Activated CD8-positive, alpha-beta memory T cell treated with anti-CD3 and anti-CD28 coated beads, Interleukin-2, amount 10 ng/mL, durations not matched to agents 7 days and 5 days (primary cell): ENCODE measurements around the gene RASAL1. TPM values are rescaled to one million over a fixed set of nuclear protein-coding genes. Genes with fewer than 3 reads are reported as not detected.

ENCODE experiments used
- ATAC-seq: fragments of 150-1000 bp; cut with Tn5 transposase; one replicate; pipeline ENCODE4 v1.10.0; 2021; ENCODE audit warnings: moderate library complexity
- CTCF ChIA-PET: fragments of 350-600 bp; sonication (Branson Sonifier 250); formaldehyde crosslinking; loops from one replicate; lab custom pipeline; 2021; ENCODE audit warnings: antibody characterized with exemption; lab: Charles Lee
- DNase-seq: peaks from one replicate; pipeline ENCODE4 v3.0.0-alpha.2; 2020
- H3K27ac Mint-ChIP-seq: one replicate; pipeline ENCODE4 v1.8.0; 2021; ENCODE audit warnings: mild to moderate bottlenecking, mixed read lengths
- H3K27me3 Mint-ChIP-seq: one replicate; pipeline ENCODE4 v1.8.0; 2021; ENCODE audit warnings: mixed read lengths
- H3K36me3 Mint-ChIP-seq: one replicate; pipeline ENCODE4 v1.8.0; 2021; ENCODE audit warnings: mild to moderate bottlenecking, mixed read lengths
- H3K4me1 Mint-ChIP-seq: one replicate; pipeline ENCODE4 v1.8.0; 2021; ENCODE audit warnings: mixed read lengths
- H3K4me3 Mint-ChIP-seq: one replicate; pipeline ENCODE4 v1.8.0; 2021; ENCODE audit warnings: mild to moderate bottlenecking, moderate library complexity, mixed read lengths
- H3K9me3 Mint-ChIP-seq: one replicate; pipeline ENCODE4 v1.8.0; 2022; ENCODE audit warnings: low read depth, mixed read lengths
- total RNA-seq, 2 experiments: library from RNA; stranded (reverse); gene quantifications; one replicate each; pipeline ENCODE4 v1.2.3, GENCODE V29; 2021

Gene RASAL1
- total RNA-seq, 2 experiments from 2014 or later, result not detected

GRCh38 chr12:113101751-113102150 lies 33.8 kb downstream of the RASAL1 start:
- no peaks in the 10 kb centered on the region for H3K36me3 Mint-ChIP-seq
- no peak for ATAC-seq
- no peak overlapping the region for H3K4me3 Mint-ChIP-seq
- no peak overlapping the region for H3K27ac Mint-ChIP-seq
- CTCF ChIA-PET, result interaction anchor here (1.6 kb wide), 1 partner anchor 73 kb away, joined by 6 read pairs; no protein-coding TSS in a partner anchor
- H3K9me3 Mint-ChIP-seq, result no peaks in the 10 kb centered on the region
- peaks cover 19% of the 10 kb centered on the region for H3K4me1 Mint-ChIP-seq
- H3K27me3 Mint-ChIP-seq, result peaks cover 3% of the 10 kb centered on the region
- DNase-seq, result no peak

GRCh38 chr12:113099764-113100163 lies 35.8 kb downstream of the RASAL1 start:
- H3K9me3 Mint-ChIP-seq, result no peaks in the 10 kb centered on the region
- H3K27ac Mint-ChIP-seq, result no peak overlapping the region
- peaks cover 13% of the 10 kb centered on the region for H3K4me1 Mint-ChIP-seq
- H3K36me3 Mint-ChIP-seq, result no peaks in the 10 kb centered on the region
- no peak overlapping the region for H3K4me3 Mint-ChIP-seq
- no peak for DNase-seq
- ATAC-seq, result no peak
- H3K27me3 Mint-ChIP-seq, result no peaks in the 10 kb centered on the region
- CTCF ChIA-PET, result interaction anchor here (1.1 to 6.6 kb wide), 4 partner anchors 10 to 54 kb away, joined by 3 to 45 read pairs (median 12); no protein-coding TSS in a partner anchor

GRCh38 chr12:113099364-113099763 lies 36.2 kb downstream of the RASAL1 start:
- H3K4me1 Mint-ChIP-seq, result peaks cover 13% of the 10 kb centered on the region
- CTCF ChIA-PET, result interaction anchor here (1.1 to 6.6 kb wide), 7 partner anchors 9 to 56 kb away, joined by 3 to 45 read pairs (median 7); no protein-coding TSS in a partner anchor
- H3K4me3 Mint-ChIP-seq, result no peak overlapping the region
- DNase-seq (no peak), ATAC-seq (no peak)
- H3K27ac Mint-ChIP-seq, result no peak overlapping the region
- H3K9me3 Mint-ChIP-seq, result no peaks in the 10 kb centered on the region
- H3K36me3 Mint-ChIP-seq, result no peaks in the 10 kb centered on the region
- no peaks in the 10 kb centered on the region for H3K27me3 Mint-ChIP-seq

- Mint-ChIP-seq H3K4me3 (no peak overlapping the region), H3K36me3 (no peaks in the 10 kb centered on the region), H3K27ac (no peak overlapping the region), H3K27me3 (no peaks in the 10 kb centered on the region), H3K4me1 (peaks cover 6% of the 10 kb centered on the region), H3K9me3 (no peaks in the 10 kb centered on the region)
- DNase-seq (peak; percentile 74), ATAC-seq (peak; percentile 80)
- CTCF ChIA-PET, result interaction anchor here (0.8 to 6.6 kb wide), 12 partner anchors 9 to 76 kb away, joined by 3 to 45 read pairs (median 4); no protein-coding TSS in a partner anchor
Measured at GRCh38 chr12:113098441-113099028, 37.0 kb downstream of the RASAL1 start.

- Mint-ChIP-seq H3K4me3 (no peak overlapping the region), H3K36me3 (no peaks in the 10 kb centered on the region), H3K27me3 (no peaks in the 10 kb centered on the region), H3K9me3 (no peaks in the 10 kb centered on the region), H3K4me1 (peaks cover 5% of the 10 kb centered on the region), H3K27ac (no peak overlapping the region)
- ATAC-seq (no peak), DNase-seq (no peak)
- CTCF ChIA-PET, result interaction anchor here (0.8 to 6.6 kb wide), 12 partner anchors 8 to 76 kb away, joined by 3 to 45 read pairs (median 4); no protein-coding TSS in a partner anchor
Measured at GRCh38 chr12:113097716-113098440, 37.7 kb downstream of the RASAL1 start.

GRCh38 chr12:113096675-113097461 lies 38.7 kb downstream of the RASAL1 start:
- H3K27me3 Mint-ChIP-seq, result no peaks in the 10 kb centered on the region
- H3K4me3 Mint-ChIP-seq, result no peak overlapping the region
- ATAC-seq (no peak), DNase-seq (no peak)
- H3K27ac Mint-ChIP-seq, result no peak overlapping the region
- H3K4me1 Mint-ChIP-seq, result peaks cover 6% of the 10 kb centered on the region
- H3K36me3 Mint-ChIP-seq, result no peaks in the 10 kb centered on the region
- no peaks in the 10 kb centered on the region for H3K9me3 Mint-ChIP-seq
- CTCF ChIA-PET, result interaction anchor here (1.0 to 6.6 kb wide), 4 partner anchors 7 to 51 kb away, joined by 4 to 45 read pairs (median 14); no protein-coding TSS in a partner anchor

- ATAC-seq (no peak), DNase-seq (no peak)
- no peak overlapping the region for H3K27ac Mint-ChIP-seq
- H3K36me3 Mint-ChIP-seq, result no peaks in the 10 kb centered on the region
- no peak overlapping the region for H3K4me3 Mint-ChIP-seq
- H3K9me3 Mint-ChIP-seq, result no peaks in the 10 kb centered on the region
- H3K27me3 Mint-ChIP-seq, result no peaks in the 10 kb centered on the region
- CTCF ChIA-PET, result interaction anchor here (6.6 kb wide), 1 partner anchor 45 kb away, joined by 45 read pairs; no protein-coding TSS in a partner anchor
- H3K4me1 Mint-ChIP-seq, result peaks cover 8% of the 10 kb centered on the region
Measured at GRCh38 chr12:113095405-113095804, 40.2 kb downstream of the RASAL1 start.

- Mint-ChIP-seq H3K9me3 (no peaks in the 10 kb centered on the region), H3K27me3 (no peaks in the 10 kb centered on the region), H3K27ac (no peak overlapping the region), H3K4me3 (no peak overlapping the region), H3K4me1 (peaks cover 11% of the 10 kb centered on the region), H3K36me3 (no peaks in the 10 kb centered on the region)
- CTCF ChIA-PET, result no interaction called here
- DNase-seq (no peak), ATAC-seq (no peak)
Measured at GRCh38 chr12:113094738-113095137, 40.8 kb downstream of the RASAL1 start.

GRCh38 chr12:113093409-113094101 lies 42.0 kb downstream of the RASAL1 start:
- CTCF ChIA-PET, result no interaction called here
- H3K4me1 Mint-ChIP-seq, result peaks cover 22% of the 10 kb centered on the region
- no peak overlapping the region for H3K27ac Mint-ChIP-seq
- H3K27me3 Mint-ChIP-seq, result no peaks in the 10 kb centered on the region
- H3K36me3 Mint-ChIP-seq, result no peaks in the 10 kb centered on the region
- no peaks in the 10 kb centered on the region for H3K9me3 Mint-ChIP-seq
- ATAC-seq (no peak), DNase-seq (no peak)
- no peak overlapping the region for H3K4me3 Mint-ChIP-seq

GRCh38 chr12:113092607-113093408 lies 42.8 kb downstream of the RASAL1 start:
- Mint-ChIP-seq H3K27me3 (no peaks in the 10 kb centered on the region), H3K27ac (no peak overlapping the region), H3K36me3 (no peaks in the 10 kb centered on the region), H3K4me3 (no peak overlapping the region), H3K4me1 (peaks cover 25% of the 10 kb centered on the region), H3K9me3 (no peaks in the 10 kb centered on the region)
- no peak for DNase-seq
- ATAC-seq, result no peak
- CTCF ChIA-PET, result interaction anchor here (0.8 to 2.5 kb wide), 3 partner anchors 22 to 44 kb away, joined by 3 to 11 read pairs (median 3); no protein-coding TSS in a partner anchor

- no peaks in the 10 kb centered on the region for H3K27me3 Mint-ChIP-seq
- peaks cover 33% of the 10 kb centered on the region for H3K4me1 Mint-ChIP-seq
- CTCF ChIA-PET, result interaction anchor here (2.5 kb wide), 1 partner anchor 43 kb away, joined by 11 read pairs; no protein-coding TSS in a partner anchor
- no peaks in the 10 kb centered on the region for H3K36me3 Mint-ChIP-seq
- H3K9me3 Mint-ChIP-seq, result no peaks in the 10 kb centered on the region
- ATAC-seq (no peak), DNase-seq (no peak)
- H3K4me3 Mint-ChIP-seq, result no peak overlapping the region
- no peak overlapping the region for H3K27ac Mint-ChIP-seq
Measured at GRCh38 chr12:113091506-113091905, 44.1 kb downstream of the RASAL1 start.

- H3K36me3 Mint-ChIP-seq, result no peaks in the 10 kb centered on the region
- peaks cover 39% of the 10 kb centered on the region for H3K4me1 Mint-ChIP-seq
- H3K4me3 Mint-ChIP-seq, result no peak overlapping the region
- CTCF ChIA-PET, result interaction anchor here (1.6 to 2.5 kb wide), 3 partner anchors 8 to 81 kb away, joined by 4 to 17 read pairs (median 11); no protein-coding TSS in a partner anchor
- no peaks in the 10 kb centered on the region for H3K9me3 Mint-ChIP-seq
- no peaks in the 10 kb centered on the region for H3K27me3 Mint-ChIP-seq
- DNase-seq (no peak), ATAC-seq (no peak)
- no peak overlapping the region for H3K27ac Mint-ChIP-seq
Measured at GRCh38 chr12:113090740-113091139, 44.8 kb downstream of the RASAL1 start.
